H1 (cell line): Measurements from ENCODE around the gene FGFR2. TPM values are rescaled to one million over a fixed set of nuclear protein-coding genes. Genes with fewer than 3 reads are reported as not detected.

ENCODE experiments used
- CTCF ChIA-PET: fragments of 300-600 bp; sonication (Branson Sonifier 250); formaldehyde crosslinking; loops from one replicate; lab custom pipeline; 2021; ENCODE audit not compliant: partially characterized antibody; lab: Charles Lee
- POLR2A ChIA-PET: fragments of 300-600 bp; sonication (Branson Sonifier 250); formaldehyde crosslinking; loops from one replicate; lab custom pipeline; 2021; ENCODE audit warnings: inconsistent platforms; ENCODE audit not compliant: partially characterized antibody; lab: Charles Lee
- DNase-seq, 2 experiments: peaks; one replicate each; pipeline versions ENCODE4 v3.0.0 to v3.0.0-alpha.2; 2010 to 2022; ENCODE audit warnings: low spot score in 2 of 2, low read depth in 1 of 2, mixed read lengths in 1 of 2
- FAIRE-seq: peaks from 2 replicates; lab custom pipeline; 2011; peaks lifted over from hg19 to GRCh38; lab: Jason Lieb, UNC
- H2AFZ ChIP-seq: 2 replicates; pipeline ENCODE4 v1.8.1; 2012; ENCODE audit warnings: low read length, inconsistent platforms
- H2AK5ac ChIP-seq: 2 replicates; pipeline ENCODE4 v1.6.1; 2013; ENCODE audit warnings: low read depth, low read length
- H2BK120ac ChIP-seq: replicated peaks from 2 replicates; pipeline ENCODE3; 2013; ENCODE audit warnings: low read depth, low read length, inconsistent platforms
- H2BK12ac ChIP-seq: 2 replicates; pipeline ENCODE4 v1.6.1; 2013; ENCODE audit warnings: low read depth, low read length
- H2BK15ac ChIP-seq: 2 replicates; pipeline ENCODE4 v1.6.1; 2013; ENCODE audit warnings: low read length
- H2BK20ac ChIP-seq: 2 replicates; pipeline ENCODE4 v1.6.1; 2013; ENCODE audit warnings: low read length
- H2BK5ac ChIP-seq: 2 replicates; pipeline ENCODE4 v1.6.1; 2013; ENCODE audit warnings: low read depth, low read length
- H3K14ac ChIP-seq: 2 replicates; pipeline ENCODE4 v1.6.1; 2013; ENCODE audit warnings: inconsistent platforms; ENCODE audit not compliant: insufficient read length
- H3K18ac ChIP-seq: 2 replicates; pipeline ENCODE4 v1.6.1; 2013; ENCODE audit warnings: low read length; ENCODE audit errors: extremely low read depth
- H3K23ac ChIP-seq: 2 replicates; pipeline ENCODE4 v1.6.1; 2013; ENCODE audit warnings: inconsistent platforms; ENCODE audit not compliant: insufficient read length
- H3K23me2 ChIP-seq: 2 replicates; pipeline ENCODE4 v1.6.1; 2013; ENCODE audit warnings: low read depth, low read length
- H3K27ac ChIP-seq: 2 replicates; pipeline ENCODE4 v1.6.1; 2011; ENCODE audit warnings: low read depth, low read length, inconsistent platforms
- H3K27me3 ChIP-seq, 4 experiments: replicated peaks in 1 of 4; 1 replicate in 1 of 4; 2 replicates in 3 of 4; pipeline versions ENCODE4 v1.6.1 to v1.8.1; 2011 to 2013; ENCODE audit warnings: low read length in 3 of 4, mild to moderate bottlenecking in 3 of 4, inconsistent platforms in 2 of 4, mixed read lengths in 2 of 4, moderate library complexity in 1 of 4; ENCODE audit not compliant: control insufficient read depth in 3 of 4, insufficient read depth in 3 of 4; ENCODE audit errors: extremely low read depth in 1 of 4
- H3K36me3 ChIP-seq, 4 experiments: 2 replicates each; pipeline versions ENCODE4 v1.6.1 to v1.8.1; 2011 to 2013; ENCODE audit warnings: mild to moderate bottlenecking in 4 of 4, low read length in 3 of 4, moderate library complexity in 2 of 4, control low read depth in 1 of 4, inconsistent platforms in 1 of 4; ENCODE audit not compliant: insufficient read depth in 4 of 4, control insufficient read depth in 2 of 4
- H3K4ac ChIP-seq: replicated peaks from 2 replicates; pipeline ENCODE3; 2013; ENCODE audit warnings: low read length, low read depth, mixed read lengths, inconsistent platforms; ENCODE audit not compliant: insufficient read length
- H3K4me1 ChIP-seq, 4 experiments: replicated peaks in 1 of 4; 1 replicate in 1 of 4; 2 replicates in 3 of 4; pipeline versions ENCODE4 v1.6.1 to v1.8.1; 2011 to 2013; ENCODE audit warnings: low read length in 3 of 4, inconsistent platforms in 2 of 4, mixed read lengths in 1 of 4; ENCODE audit not compliant: insufficient read depth in 4 of 4, control insufficient read depth in 3 of 4
- H3K4me2 ChIP-seq, 2 experiments: 2 replicates each; pipeline versions ENCODE4 v1.6.1 to v1.8.1; 2011 to 2013; ENCODE audit warnings: low read depth in 2 of 2, low read length in 2 of 2, control low read depth in 1 of 2, inconsistent platforms in 1 of 2, mild to moderate bottlenecking in 1 of 2; ENCODE audit not compliant: insufficient read depth in 1 of 2
- H3K4me3 ChIP-seq, 4 experiments: fragments of 200-600, 300-600 bp in 1 of 4; sonication (generic), shearing (Covaris generic), sonication (Bioruptor Twin) in 1 of 4; 2 replicates each; pipeline versions ENCODE4 v1.5.1 to v1.8.1; 2011 to 2016; ENCODE audit warnings: low read length in 4 of 4, low read depth in 3 of 4, control low read depth in 2 of 4, inconsistent platforms in 2 of 4, mild to moderate bottlenecking in 2 of 4, mixed read lengths in 1 of 4, moderate library complexity in 1 of 4; ENCODE audit not compliant: insufficient read depth in 2 of 4; ENCODE audit errors: extremely low read depth in 1 of 4
- H3K56ac ChIP-seq: replicated peaks from 2 replicates; pipeline ENCODE3; 2013; ENCODE audit warnings: low read depth, mild to moderate bottlenecking, mixed read lengths, low read length, inconsistent platforms; ENCODE audit not compliant: insufficient read length
- H3K79me1 ChIP-seq: 2 replicates; pipeline ENCODE4 v1.6.1; 2013; ENCODE audit warnings: low read depth, low read length, control low read depth
- H3K79me2 ChIP-seq, 2 experiments: 2 replicates each; pipeline versions ENCODE4 v1.6.1 to v1.8.1; 2012 to 2013; ENCODE audit warnings: low read length in 2 of 2, mild to moderate bottlenecking in 2 of 2, inconsistent platforms in 1 of 2; ENCODE audit not compliant: insufficient read depth in 2 of 2, control insufficient read depth in 1 of 2
- H3K9ac ChIP-seq, 4 experiments: replicated peaks in 1 of 4; 1 replicate in 1 of 4; 2 replicates in 3 of 4; pipeline versions ENCODE4 v1.6.1 to v1.8.1; 2011 to 2013; ENCODE audit warnings: low read depth in 3 of 4, low read length in 3 of 4, control low read depth in 2 of 4, mild to moderate bottlenecking in 2 of 4, moderate library complexity in 2 of 4, inconsistent platforms in 1 of 4; ENCODE audit errors: extremely low read depth in 1 of 4
- H3K9me3 ChIP-seq, 2 experiments: 2 replicates each; pipeline versions ENCODE4 v1.6.1 to v1.8.1; 2012 to 2013; ENCODE audit warnings: mild to moderate bottlenecking in 2 of 2, moderate library complexity in 2 of 2, control low read depth in 1 of 2, inconsistent platforms in 1 of 2, low read depth in 1 of 2, low read length in 1 of 2, mixed read lengths in 1 of 2; ENCODE audit not compliant: insufficient read depth in 2 of 2
- H4K20me1 ChIP-seq, 2 experiments: replicated peaks in 1 of 2; 2 replicates each; pipeline versions ENCODE3 to v1.8.1; 2011 to 2013; ENCODE audit warnings: inconsistent platforms in 2 of 2, low read length in 2 of 2, mild to moderate bottlenecking in 1 of 2; ENCODE audit not compliant: insufficient read depth in 2 of 2, control insufficient read depth in 1 of 2
- H4K5ac ChIP-seq: 2 replicates; pipeline ENCODE4 v1.6.1; 2013; ENCODE audit warnings: low read length, low read depth, mixed read lengths, inconsistent platforms; ENCODE audit not compliant: insufficient read length
- H4K8ac ChIP-seq: 2 replicates; pipeline ENCODE4 v1.8.0; 2013; ENCODE audit warnings: mild to moderate bottlenecking, moderate library complexity, low read length, inconsistent platforms; ENCODE audit not compliant: insufficient read depth; ENCODE audit errors: extremely low read depth
- H4K91ac ChIP-seq: replicated peaks from 2 replicates; pipeline ENCODE3; 2013; ENCODE audit warnings: low read length, mixed read lengths, inconsistent platforms; ENCODE audit not compliant: insufficient read length
- WGBS, 2 experiments: shearing (Covaris generic) in 1 of 2; methylation state at CpG; one replicate each; pipeline versions ENCODE4 v1.1.6 to v1.1.7; 2013 to 2015; ENCODE audit warnings: low lambda C conversion rate in 2 of 2, mixed read lengths in 2 of 2, inconsistent platforms in 1 of 2, low coverage in 1 of 2, missing lambda C conversion rate in 1 of 2; ENCODE audit not compliant: insufficient replicate concordance in 2 of 2, insufficient coverage in 1 of 2, insufficient read length in 1 of 2; ENCODE audit errors: extremely low coverage in 1 of 2, missing lambda C conversion rate in 1 of 2; 5-methylcytosine and 5-hydroxymethylcytosine counted together
- polyA plus RNA-seq, 7 experiments: library from polyadenylated mRNA; depleted of rRNA in 3 of 7; stranded (reverse) in 5 of 7; unstranded in 2 of 7; fragments of >200 nt in 5 of 7; fragments of 200-250 nt in 2 of 7; gene quantifications; 1 replicate in 5 of 7; 2 replicates in 1 of 7; 4 replicates in 1 of 7; pipeline versions ENCODE4 v1.2.1 to v1.2.3, GENCODE V29; 2011 to 2013; ENCODE audit warnings: missing spikeins in 2 of 7, mixed read lengths in 2 of 7
- total RNA-seq: library from RNA; stranded (reverse); fragmentation: NEBNext Ultra II Directional; extraction: Animal tissue kit (Norgen Biotek cat#: 25700); gene quantifications from 2 replicates; pipeline ENCODE4 v1.2.1, GENCODE V29; 2021
- TF ChIP-seq, protein P1 (sequence below): IDR thresholded peaks from 2 replicates; pipeline ENCODE4 v1.6.1; 2011; ENCODE audit warnings: low read depth, mild to moderate bottlenecking, low read length; ENCODE audit not compliant: insufficient read depth

The FGFR2 gene
- total and polyA plus RNA-seq, 2 of the 8 experiments (the other 6 are each of a cell fraction or from before 2014, with no cell fraction given), result 50.2 to 81.2 TPM

DNA sequence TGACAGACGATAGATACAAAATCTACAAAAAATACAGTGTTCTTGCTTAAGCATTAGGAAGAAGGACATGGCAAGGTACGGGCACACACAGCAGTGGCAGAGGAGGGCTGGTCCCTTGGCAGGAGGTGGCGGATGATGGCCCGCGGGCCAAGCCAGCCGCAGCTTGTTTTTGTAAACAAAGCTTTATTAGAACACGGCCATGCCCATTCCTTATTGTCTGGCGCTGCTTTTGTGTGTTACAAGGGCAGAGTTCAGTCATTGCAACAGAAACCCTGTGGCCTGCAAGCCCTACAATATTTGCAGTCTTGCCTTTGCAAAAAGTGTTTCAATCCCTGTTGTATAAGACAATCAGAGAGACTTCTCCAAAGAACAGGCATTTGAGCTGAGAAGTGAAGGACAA is 30.7 kb downstream of the FGFR2 start:
- no peak overlapping the region for H4K91ac ChIP-seq
- TF ChIP-seq, protein P1, sequence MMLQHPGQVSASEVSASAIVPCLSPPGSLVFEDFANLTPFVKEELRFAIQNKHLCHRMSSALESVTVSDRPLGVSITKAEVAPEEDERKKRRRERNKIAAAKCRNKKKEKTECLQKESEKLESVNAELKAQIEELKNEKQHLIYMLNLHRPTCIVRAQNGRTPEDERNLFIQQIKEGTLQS, result no peak

More for the DNA sequence above, 30.7 kb downstream of the FGFR2 start:
- peaks cover 57 to 99% of the 10 kb centered on the region in 2 experiments for H3K79me2 ChIP-seq
- H3K23ac ChIP-seq, result no peak overlapping the region
- no peak overlapping the region for H3K14ac ChIP-seq
- no peak overlapping the region for H3K27ac ChIP-seq
- no peak for DNase-seq
- H3K4me3 ChIP-seq, result no peak overlapping the region
- H3K4me2 ChIP-seq, result no peak overlapping the region
- no peaks in the 10 kb centered on the region for H3K23me2 ChIP-seq
- no peaks in the 10 kb centered on the region for H3K27me3 ChIP-seq
- H3K9ac ChIP-seq, result no peak overlapping the region
- no peak overlapping the region for H2BK12ac ChIP-seq
- FAIRE-seq, result no peak
- H4K8ac ChIP-seq, result no peak overlapping the region
- no peak overlapping the region for H4K5ac ChIP-seq
- H2AFZ ChIP-seq, result no peak overlapping the region
- no peak overlapping the region for H2AK5ac ChIP-seq
- H3K79me1 ChIP-seq, result peaks cover 22% of the 10 kb centered on the region
- ChIA-PET POLR2A (interaction anchor here (1.0 to 3.7 kb wide), 5 partner anchors 11 to 37 kb away, joined by 3 to 9 read pairs (median 4); no protein-coding TSS in a partner anchor), CTCF (interaction anchor here (0.8 to 1.9 kb wide), 4 partner anchors 14 to 329 kb away, joined by 3 to 4 read pairs (median 4); no protein-coding TSS in a partner anchor)
- no peak overlapping the region for H2BK15ac ChIP-seq
- peaks cover 5 to 30% (median 15%) of the 10 kb centered on the region in 4 experiments; a peak in 6 of 7 replicates for H3K4me1 ChIP-seq
- 90% methylated on average over 8 of the region's 8 CpGs; no CpG with 5 or more reads in 1 of the 2 experiments for WGBS, 2 experiments
- H2BK20ac ChIP-seq, result no peak overlapping the region
- H2BK5ac ChIP-seq, result no peak overlapping the region
- H2BK120ac ChIP-seq, result no peak overlapping the region
- H3K36me3 ChIP-seq, result peaks cover 8 to 37% (median 12%) of the 10 kb centered on the region in 4 experiments; a peak in 6 of 8 replicates
- no peaks in the 10 kb centered on the region for H3K9me3 ChIP-seq
- H4K20me1 ChIP-seq, result peaks cover 30 to 46% of the 10 kb centered on the region in 2 experiments
- no peak overlapping the region for H3K4ac ChIP-seq
- H3K18ac ChIP-seq, result no peak overlapping the region
- no peak overlapping the region for H3K56ac ChIP-seq
